GM20431 (cell line): ENCODE data around the gene ANXA7.
"Not testable (repeated sequence)": the region's sequence is repeated elsewhere in the genome, so short reads cannot be mapped to it uniquely, and the experiment has no call there.

ENCODE experiments used
- in situ Hi-C: fragments of 300-500 bp; cut with MseI, MboI; formaldehyde crosslinking; loops from one replicate; pipeline ENCODE4 v1.15.0; 2020; ENCODE audit warnings: low sequenced_read_pairs; ENCODE audit not compliant: unreplicated experiment

ANXA7 gene

DNA sequence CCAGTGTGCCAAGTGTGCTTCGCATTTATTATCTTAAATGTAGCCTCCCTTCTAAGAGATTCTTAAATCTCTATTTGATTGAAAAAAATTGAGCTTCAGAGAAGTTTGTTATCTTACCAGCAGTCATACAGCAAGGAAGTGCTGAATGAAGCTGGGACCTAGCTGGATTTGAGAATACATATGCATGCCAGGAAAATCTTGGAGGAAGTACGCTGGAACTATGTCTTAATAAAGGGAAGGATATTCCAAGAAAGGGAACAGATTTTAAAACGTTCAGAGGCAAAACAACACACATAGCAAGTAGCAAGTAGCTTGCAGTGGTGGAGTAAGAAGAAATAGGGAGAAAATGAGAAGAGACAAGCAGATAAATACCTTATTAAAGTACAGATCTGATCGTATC lies 56.7 kb downstream of the ANXA7 start:
- in situ Hi-C loops: no loop called here

- in situ Hi-C loops: no loop called here
Observed at GRCh38 chr10:73344269-73344668, 69.6 kb downstream of the ANXA7 start.

DNA sequence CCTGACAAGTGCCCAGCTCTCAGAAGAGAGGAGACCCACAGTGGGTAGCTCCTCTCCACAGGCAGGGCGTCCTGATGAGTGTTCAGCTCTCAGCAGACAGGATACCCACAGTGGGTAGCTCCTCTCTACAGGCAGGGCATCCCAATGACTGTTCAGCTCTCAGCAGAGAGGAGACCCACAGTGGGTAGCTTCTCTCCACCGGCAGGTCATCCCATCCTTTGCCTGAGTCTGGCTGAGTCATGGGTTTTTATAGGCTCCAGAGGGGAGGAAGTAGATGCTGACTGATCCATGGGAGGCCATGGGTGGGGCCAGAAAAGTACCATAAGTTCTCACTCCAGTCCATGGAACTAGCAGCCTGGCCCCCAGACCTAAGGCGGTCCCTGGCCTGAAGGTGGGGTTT lies 73.7 kb downstream of the ANXA7 start:
- in situ Hi-C loops: no loop called here

DNA sequence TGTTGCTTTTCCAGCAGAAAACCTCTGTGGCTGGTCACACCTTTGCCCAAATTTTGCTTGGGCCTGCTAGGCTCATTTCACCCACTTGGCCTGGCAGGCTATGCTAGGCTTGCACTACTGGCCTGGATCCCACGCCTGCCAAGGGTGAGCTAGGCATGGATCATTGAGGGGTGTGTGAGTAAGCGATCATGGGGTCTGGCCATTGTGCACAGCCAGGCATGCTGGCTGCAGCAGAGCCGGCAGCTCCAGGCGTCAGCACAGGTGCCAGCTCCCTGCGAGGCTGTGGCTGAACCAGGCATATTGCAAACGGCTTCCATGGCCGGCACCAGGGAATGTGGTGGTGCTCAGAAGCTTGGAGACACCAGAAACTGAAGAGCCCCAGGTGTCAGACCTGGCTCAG lies 74.4 kb downstream of the ANXA7 start:
- in situ Hi-C loops: no loop called here

- in situ Hi-C loops: no loop called here
Observed at GRCh38 chr10:73338801-73339368, 75.0 kb downstream of the ANXA7 start.

GRCh38 chr10:73333202-73333601 lies 80.7 kb downstream of the ANXA7 start:
- in situ Hi-C loops: no loop called here

- in situ Hi-C loops: no loop called here
Observed at GRCh38 chr10:73332379-73332778, 81.5 kb downstream of the ANXA7 start.

- in situ Hi-C loops: not testable (repeated sequence)
Observed at GRCh38 chr10:73328523-73328922, 85.3 kb downstream of the ANXA7 start.

DNA sequence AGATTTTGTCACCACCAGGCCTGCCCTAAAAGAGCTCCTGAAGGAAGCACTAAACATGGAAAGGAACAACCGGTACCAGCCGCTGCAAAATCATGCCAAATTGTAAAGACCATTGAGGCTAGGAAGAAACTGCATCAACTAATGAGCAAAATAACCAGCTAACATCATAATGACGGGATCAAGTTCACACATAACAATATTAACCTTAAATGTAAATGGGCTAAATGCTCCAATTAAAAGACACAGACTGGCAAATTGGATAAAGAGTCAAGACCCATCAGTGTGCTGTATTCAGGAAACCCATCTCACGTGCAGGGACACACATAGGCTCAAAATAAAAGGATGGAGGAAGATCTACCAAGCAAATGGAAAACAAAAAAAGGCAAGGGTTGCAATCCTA lies 88.6 kb downstream of the ANXA7 start:
- in situ Hi-C loops: not testable (repeated sequence)
